Activated T-cell treated with anti-CD3 and anti-CD28 coated beads, Interleukin-2, amount 50 U/mL, for 24 hours (primary cell): Measurements from ENCODE around the gene ZNF362.

Experiments
- DNase-seq: peaks from one replicate; pipeline ENCODE4 v3.0.0-alpha.2; 2020
- H3K27ac Mint-ChIP-seq: 2 replicates; pipeline ENCODE4 v1.8.0; 2020; ENCODE audit warnings: mild to moderate bottlenecking, mixed read lengths
- H3K27me3 Mint-ChIP-seq: 2 replicates; pipeline ENCODE4 v1.8.0; 2020; ENCODE audit warnings: mixed read lengths
- H3K36me3 Mint-ChIP-seq: 2 replicates; pipeline ENCODE4 v1.8.0; 2020; ENCODE audit warnings: low read depth, mixed read lengths
- H3K4me1 Mint-ChIP-seq: 2 replicates; pipeline ENCODE4 v1.8.0; 2020; ENCODE audit warnings: low read depth, mixed read lengths
- H3K4me3 Mint-ChIP-seq: 2 replicates; pipeline ENCODE4 v1.8.0; 2020; ENCODE audit warnings: mild to moderate bottlenecking, moderate library complexity, mixed read lengths
- H3K9me3 Mint-ChIP-seq: 2 replicates; pipeline ENCODE4 v1.8.0; 2020; ENCODE audit warnings: mixed read lengths

Gene ZNF362

DNA sequence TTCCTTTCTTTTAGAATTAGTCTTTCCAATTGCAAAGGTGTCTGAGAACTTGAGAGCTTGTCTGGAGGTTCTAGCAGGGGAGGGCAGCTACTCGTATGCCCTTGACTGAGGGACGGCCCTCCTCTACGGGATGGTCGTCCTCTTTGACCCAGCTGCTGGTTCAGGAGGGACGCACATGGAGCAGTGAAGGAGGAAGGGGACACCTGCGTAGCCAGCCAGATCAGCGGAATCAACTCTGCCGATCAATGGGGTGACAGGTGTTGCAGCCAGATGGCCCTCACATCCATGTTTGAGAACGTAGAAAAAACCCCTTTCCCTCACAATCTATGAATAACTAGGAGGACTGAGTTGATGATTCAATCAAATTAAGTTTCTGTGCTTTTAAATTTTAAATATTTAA lies 80.3 kb downstream of the ZNF362 start:
- H3K4me1 Mint-ChIP-seq = peaks cover 41% of the 10 kb centered on the region
- no peak for DNase-seq
- peaks cover 53% of the 10 kb centered on the region for H3K36me3 Mint-ChIP-seq
- H3K27ac Mint-ChIP-seq = peak overlapping the region; percentile 63
- H3K4me3 Mint-ChIP-seq = no peak overlapping the region
- no peaks in the 10 kb centered on the region for H3K9me3 Mint-ChIP-seq
- H3K27me3 Mint-ChIP-seq = no peaks in the 10 kb centered on the region

DNA sequence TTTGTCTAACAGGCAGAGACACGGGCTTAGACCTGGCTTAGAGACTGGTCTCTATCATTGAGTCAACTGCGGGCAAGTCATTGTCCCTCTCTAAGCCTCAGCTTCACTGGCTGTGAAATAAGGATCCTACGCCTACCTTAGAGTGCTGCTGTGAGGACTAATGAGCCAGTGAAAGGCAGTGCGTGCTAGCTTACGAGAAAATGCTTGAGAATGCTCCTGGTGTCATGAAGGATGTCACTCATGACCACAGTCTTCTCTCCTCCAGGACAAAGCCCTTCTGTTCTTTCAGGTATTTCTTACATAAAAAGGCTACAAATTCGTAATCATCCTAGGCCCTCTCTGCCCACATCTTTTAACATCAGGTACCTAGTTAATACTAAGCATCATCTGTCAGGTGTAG lies 81.1 kb downstream of the ZNF362 start:
- Mint-ChIP-seq H3K27me3 (no peaks in the 10 kb centered on the region), H3K4me3 (no peak overlapping the region), H3K36me3 (peaks cover 52% of the 10 kb centered on the region), H3K9me3 (no peaks in the 10 kb centered on the region), H3K4me1 (peaks cover 45% of the 10 kb centered on the region), H3K27ac (no peak overlapping the region)
- no peak for DNase-seq

DNA sequence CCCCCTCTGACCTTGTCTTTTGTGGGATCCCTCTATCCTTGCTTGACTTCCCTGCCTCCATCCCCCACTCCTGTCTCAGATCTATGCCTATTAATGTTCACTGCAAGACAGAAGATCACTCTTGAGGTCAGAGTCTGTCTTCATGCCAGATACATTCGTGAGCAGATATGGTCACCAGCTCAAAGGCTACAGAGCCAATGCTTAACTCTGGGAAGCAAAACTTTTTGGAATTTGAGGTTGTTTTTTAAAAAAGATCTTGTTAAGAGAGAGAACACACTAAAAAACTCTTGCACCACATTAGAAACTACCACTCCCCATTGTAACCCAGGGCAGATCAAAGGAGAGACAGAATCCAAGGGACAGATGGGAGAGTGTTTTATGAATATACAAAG lies 81.8 kb downstream of the ZNF362 start:
- no peak for DNase-seq
- peaks cover 49% of the 10 kb centered on the region for H3K4me1 Mint-ChIP-seq

DNA sequence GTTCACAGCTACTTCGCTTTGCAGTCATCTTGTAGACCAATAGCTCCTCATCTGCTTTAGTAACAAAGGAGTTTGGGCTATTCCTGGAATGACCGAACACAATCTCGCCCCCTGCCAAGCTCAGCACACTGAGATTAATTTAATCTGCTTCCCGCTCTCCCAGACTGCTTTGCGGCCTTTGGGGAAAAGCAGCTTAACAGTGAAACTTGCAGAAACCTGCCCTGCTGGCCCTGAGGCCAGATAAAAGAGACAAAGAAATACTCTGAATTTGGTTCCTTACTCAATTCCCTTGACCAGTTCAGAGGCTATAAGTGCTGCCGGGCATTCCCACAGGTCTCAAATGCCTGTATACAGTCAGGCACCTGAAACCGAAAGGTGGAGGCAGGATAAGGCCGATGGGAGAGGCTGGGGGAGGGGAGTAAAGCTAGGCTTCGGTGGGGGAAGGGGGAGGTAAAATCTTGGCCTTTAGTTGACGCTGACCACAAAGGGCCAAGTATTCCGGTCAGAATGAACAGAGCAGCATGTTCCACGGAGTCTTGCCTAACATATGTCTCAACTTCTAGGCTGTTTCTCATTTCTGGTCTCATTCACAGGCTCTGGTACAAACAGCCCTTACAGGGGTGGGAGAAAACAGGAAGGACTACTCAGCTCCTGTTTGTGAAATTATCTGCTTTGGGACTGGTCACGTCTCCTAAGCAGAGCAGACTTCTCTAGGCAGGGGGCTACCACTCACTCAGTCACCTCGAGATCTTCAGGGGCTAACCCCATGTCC lies 82.3 kb downstream of the ZNF362 start:
- Mint-ChIP-seq H3K4me3 (no peak overlapping the region), H3K27ac (no peak overlapping the region), H3K9me3 (no peaks in the 10 kb centered on the region), H3K36me3 (peaks cover 51% of the 10 kb centered on the region), H3K27me3 (no peaks in the 10 kb centered on the region), H3K4me1 (peaks cover 52% of the 10 kb centered on the region)
- no peak for DNase-seq

More for the DNA sequence above, 81.8 kb downstream of the ZNF362 start:
- Mint-ChIP-seq H3K27ac (no peak overlapping the region), H3K27me3 (no peaks in the 10 kb centered on the region), H3K4me3 (no peak overlapping the region), H3K9me3 (no peaks in the 10 kb centered on the region), H3K36me3 (peaks cover 52% of the 10 kb centered on the region)

DNA sequence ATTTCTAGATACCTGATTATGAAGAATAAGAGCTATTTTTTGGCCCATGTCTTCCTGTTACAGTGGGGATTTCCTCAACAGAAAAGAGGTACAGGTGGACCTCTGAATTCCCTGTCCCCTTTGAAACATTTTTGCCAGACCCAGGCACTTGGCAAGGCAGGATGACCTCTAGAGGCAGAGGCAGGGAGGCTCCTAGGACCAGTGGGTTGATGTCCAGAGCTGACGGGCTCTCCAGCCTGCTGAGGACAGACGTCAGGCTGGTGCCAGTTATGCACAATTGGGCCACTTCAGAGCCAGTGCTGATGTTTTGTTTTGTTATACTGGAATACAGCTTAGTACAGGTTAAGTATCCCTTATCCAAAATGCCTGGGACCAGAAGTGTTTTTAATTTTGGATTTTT lies 83.1 kb downstream of the ZNF362 start:
- no peak for DNase-seq
- Mint-ChIP-seq H3K9me3 (no peaks in the 10 kb centered on the region), H3K27me3 (no peaks in the 10 kb centered on the region), H3K4me1 (peaks cover 58% of the 10 kb centered on the region), H3K4me3 (no peak overlapping the region), H3K27ac (no peak overlapping the region), H3K36me3 (peaks cover 50% of the 10 kb centered on the region)

DNA sequence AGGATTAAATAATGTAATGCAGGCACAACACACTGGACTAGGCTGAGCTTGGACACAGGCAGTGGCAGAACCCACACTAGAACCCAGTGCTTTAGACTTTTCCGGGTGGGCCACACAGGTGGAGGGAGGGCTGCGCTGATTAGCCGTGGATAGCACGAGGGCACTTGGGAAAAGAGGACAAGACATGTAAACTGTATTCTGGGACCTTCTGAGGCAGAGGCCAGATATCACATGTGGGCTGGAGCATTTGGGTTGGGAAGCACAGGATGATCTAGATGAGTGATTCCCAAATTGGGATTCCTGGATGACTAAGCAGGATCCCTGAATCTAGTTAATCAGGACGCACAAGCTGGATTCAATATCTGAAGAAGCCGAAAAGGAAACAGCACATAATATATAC lies 84.9 kb downstream of the ZNF362 start:
- no peak for DNase-seq
- Mint-ChIP-seq H3K4me1 (peaks cover 65% of the 10 kb centered on the region), H3K4me3 (no peak overlapping the region)

DNA sequence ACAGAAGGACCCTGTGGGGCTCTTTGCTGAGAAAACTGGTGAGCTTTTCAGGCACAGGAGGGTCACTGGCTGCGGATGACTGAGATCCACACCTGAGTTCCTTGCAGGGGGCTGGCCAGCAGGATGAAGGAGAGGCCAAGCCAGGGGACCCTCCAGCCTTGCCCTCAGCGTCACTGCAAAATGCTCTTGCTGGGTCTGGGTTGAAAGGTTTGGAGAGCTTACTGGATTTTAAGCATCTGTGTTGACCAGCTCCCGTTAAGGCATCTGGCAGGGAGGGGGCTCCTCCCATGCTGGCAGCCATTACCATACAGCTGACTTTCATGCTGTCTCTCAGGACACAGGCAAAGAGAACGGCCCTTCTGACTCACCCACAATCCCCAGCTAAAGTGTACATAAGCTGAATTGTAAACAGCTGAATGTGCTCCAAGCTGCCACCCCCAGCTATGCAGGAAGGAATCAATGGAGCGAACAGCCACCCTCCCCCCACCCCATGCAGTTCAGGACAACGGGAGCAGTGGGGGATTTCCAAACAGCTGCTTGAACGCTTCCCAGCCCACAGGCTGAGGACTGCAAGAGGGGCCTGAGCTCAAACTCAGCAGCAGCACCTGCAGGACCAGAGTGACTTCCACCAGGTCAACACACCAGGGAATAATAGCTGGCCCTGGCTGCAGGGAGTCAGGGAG lies 85.9 kb downstream of the ZNF362 start:
- H3K36me3 Mint-ChIP-seq = peaks cover 66% of the 10 kb centered on the region
- no peak overlapping the region for H3K27ac Mint-ChIP-seq
- no peaks in the 10 kb centered on the region for H3K27me3 Mint-ChIP-seq
- no peaks in the 10 kb centered on the region for H3K9me3 Mint-ChIP-seq
- DNase-seq = no peak
- H3K4me3 Mint-ChIP-seq = no peak overlapping the region
- peaks cover 72% of the 10 kb centered on the region for H3K4me1 Mint-ChIP-seq

More for the DNA sequence above, 84.9 kb downstream of the ZNF362 start:
- Mint-ChIP-seq H3K27me3 (no peaks in the 10 kb centered on the region), H3K9me3 (no peaks in the 10 kb centered on the region), H3K36me3 (peaks cover 56% of the 10 kb centered on the region), H3K27ac (no peak overlapping the region)

DNA sequence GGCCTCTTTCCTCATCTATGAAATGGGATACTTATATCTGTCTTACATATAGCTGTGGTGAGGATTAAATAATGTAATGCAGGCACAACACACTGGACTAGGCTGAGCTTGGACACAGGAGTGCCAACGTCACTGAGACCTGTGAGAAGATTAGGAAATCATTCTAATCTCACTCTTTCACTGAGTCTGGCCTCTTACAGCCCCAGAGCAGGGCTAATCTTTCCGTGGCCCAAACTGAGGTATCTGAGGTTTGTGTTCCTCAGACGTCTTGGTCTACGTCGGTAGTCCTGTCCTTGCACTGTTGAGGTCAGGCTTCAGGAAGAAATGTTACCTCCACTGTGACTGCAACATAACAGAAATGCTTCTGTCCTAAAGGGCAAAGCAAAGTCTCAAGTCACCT lies 87.2 kb downstream of the ZNF362 start:
- peaks cover 72% of the 10 kb centered on the region for H3K36me3 Mint-ChIP-seq
- no peak for DNase-seq
- H3K4me1 Mint-ChIP-seq = peaks cover 75% of the 10 kb centered on the region
- H3K27ac Mint-ChIP-seq = peak overlapping the region; percentile 9
- H3K27me3 Mint-ChIP-seq = no peaks in the 10 kb centered on the region
- no peaks in the 10 kb centered on the region for H3K9me3 Mint-ChIP-seq
- no peak overlapping the region for H3K4me3 Mint-ChIP-seq

DNA sequence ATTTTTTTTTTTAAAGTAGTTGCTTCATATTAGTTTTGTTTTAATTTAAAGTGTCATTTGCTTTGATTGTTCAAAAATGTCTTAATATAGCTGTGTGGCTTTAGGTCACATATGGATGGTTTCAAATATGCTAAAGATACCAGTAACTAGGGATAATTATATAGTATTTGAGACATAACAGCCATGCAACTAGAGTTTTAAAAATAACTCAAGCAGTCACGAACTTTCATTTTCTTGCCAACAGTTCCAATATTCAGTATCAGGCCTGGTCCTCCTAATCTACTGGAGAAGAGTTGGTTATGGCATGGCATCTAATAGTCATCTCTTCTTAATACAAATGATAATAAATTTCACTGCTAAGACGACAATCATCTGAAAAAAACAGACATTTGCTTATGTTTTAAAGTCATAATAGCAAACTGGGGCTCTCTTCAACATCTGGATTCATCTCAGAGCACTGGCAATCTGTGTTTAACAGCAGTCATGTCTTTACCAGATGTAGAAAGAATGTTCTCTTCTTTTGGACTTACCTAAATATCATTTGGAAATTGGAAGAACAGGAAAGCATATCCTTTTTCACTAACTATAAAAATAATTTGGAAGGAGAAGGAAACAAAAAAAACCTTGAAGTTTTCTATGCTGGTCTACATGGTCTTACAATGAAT lies 88.7 kb downstream of the ZNF362 start:
- Mint-ChIP-seq H3K4me3 (no peak overlapping the region), H3K9me3 (no peaks in the 10 kb centered on the region), H3K36me3 (peaks cover 75% of the 10 kb centered on the region), H3K4me1 (peaks cover 67% of the 10 kb centered on the region), H3K27ac (no peak overlapping the region), H3K27me3 (no peaks in the 10 kb centered on the region)
- no peak for DNase-seq

DNA sequence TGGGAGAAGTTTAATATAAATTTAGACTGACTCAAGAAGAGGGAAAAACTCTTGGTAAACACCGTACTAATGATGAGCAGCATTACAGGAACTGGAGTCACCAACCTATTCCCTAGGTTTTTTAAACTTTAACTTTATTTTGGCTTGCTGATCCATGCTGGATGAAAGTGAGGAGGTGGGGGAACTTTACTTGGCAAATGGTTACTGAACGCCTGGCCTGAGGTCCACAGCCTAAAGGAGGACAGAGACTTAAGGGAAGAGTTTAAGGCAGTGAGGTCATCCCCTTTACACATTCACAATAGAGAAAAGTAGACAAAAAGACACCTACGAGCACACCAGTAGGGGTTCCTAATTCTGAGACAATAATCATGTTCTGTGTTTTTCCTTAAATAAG lies 90.2 kb downstream of the ZNF362 start:
- Mint-ChIP-seq H3K9me3 (no peaks in the 10 kb centered on the region), H3K4me3 (peak overlapping the region; percentile 94), H3K27me3 (no peaks in the 10 kb centered on the region), H3K4me1 (peaks cover 68% of the 10 kb centered on the region), H3K27ac (peak overlapping the region; percentile 41), H3K36me3 (peaks cover 69% of the 10 kb centered on the region)
- DNase-seq = no peak

DNA sequence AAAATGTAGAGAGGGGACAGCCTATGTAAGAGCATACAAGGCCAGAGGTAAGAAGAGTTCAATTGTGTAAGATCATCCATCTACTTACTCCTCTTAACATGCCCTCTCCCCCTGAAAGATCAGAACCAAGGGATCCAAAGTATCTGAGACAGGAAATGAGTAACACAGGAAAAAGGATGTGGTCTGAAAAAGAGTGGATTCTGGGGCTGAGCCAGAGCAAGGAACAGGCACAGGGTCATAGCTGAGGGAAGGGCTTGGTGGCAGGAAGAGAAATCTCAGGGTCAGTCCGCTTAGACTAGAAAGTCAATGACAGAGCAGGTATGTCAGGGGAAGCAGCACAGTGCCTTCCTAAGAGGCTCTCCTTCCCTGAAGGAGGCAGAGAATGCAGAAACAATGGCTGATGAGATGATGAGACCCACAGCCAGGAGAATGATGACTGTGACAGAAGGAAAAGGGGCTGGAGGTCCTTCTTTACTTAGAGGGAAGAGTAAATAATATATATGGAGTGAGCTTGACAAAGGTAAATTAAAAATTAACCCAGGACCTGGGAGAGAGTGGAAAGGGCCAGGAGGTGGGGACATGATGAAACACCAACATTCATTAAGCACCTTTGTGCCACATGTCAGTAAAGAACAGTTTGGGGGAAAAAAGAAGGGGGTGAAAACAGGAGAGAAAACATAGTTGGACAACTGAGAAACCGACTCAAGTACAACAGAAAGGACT lies 90.8 kb downstream of the ZNF362 start:
- H3K27ac Mint-ChIP-seq = peak overlapping the region; percentile 41
- peaks cover 64% of the 10 kb centered on the region for H3K36me3 Mint-ChIP-seq
- peaks cover 67% of the 10 kb centered on the region for H3K4me1 Mint-ChIP-seq
- H3K4me3 Mint-ChIP-seq = peak overlapping the region; percentile 94
- H3K27me3 Mint-ChIP-seq = no peaks in the 10 kb centered on the region
- H3K9me3 Mint-ChIP-seq = no peaks in the 10 kb centered on the region
- DNase-seq = no peak

DNA sequence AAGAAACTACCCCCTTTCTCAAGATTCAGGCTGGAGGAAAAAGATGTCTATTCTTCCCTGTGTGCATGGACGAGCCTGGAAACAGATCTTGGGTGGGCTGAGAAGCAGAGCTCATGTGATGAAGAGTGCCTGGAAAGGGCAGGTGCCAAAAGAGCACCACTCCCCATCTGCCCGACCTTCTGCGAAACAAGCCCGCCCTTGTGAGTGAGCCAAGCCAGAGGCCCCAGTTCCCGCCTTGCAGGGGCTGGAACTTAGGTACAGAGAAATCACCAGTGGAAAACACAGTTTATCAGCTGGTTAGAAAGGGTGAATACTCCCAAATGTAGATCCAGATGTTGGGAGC lies 91.3 kb downstream of the ZNF362 start:
- Mint-ChIP-seq H3K27ac (peak overlapping the region; percentile 41), H3K27me3 (no peaks in the 10 kb centered on the region)

DNA sequence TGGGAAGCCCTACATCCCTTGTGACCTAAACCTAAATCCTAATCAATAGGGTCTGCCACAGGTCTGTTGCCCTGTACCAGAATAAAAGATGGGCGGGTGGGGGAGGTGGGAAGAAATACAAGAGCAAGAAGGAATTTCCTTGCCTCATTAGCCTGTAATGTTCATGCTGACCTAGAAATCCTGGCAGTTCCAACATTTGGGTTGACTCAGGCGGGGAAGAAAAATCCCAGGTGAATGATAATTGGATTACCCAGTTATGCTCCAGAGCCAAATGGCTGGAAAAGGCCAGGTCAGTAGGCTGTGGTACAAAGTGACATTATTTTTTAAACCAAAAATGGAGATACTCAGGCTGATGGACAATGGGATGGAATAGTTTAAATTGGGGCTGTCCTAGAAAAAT lies 91.9 kb downstream of the ZNF362 start:
- peak overlapping the region; percentile 94 for H3K4me3 Mint-ChIP-seq
- H3K36me3 Mint-ChIP-seq = peaks cover 54% of the 10 kb centered on the region
- H3K27ac Mint-ChIP-seq = peak overlapping the region; percentile 94
- no peak for DNase-seq
- H3K9me3 Mint-ChIP-seq = no peaks in the 10 kb centered on the region
- no peaks in the 10 kb centered on the region for H3K27me3 Mint-ChIP-seq
- H3K4me1 Mint-ChIP-seq = peaks cover 60% of the 10 kb centered on the region

More for the DNA sequence above, 91.3 kb downstream of the ZNF362 start:
- DNase-seq = no peak
- Mint-ChIP-seq H3K9me3 (no peaks in the 10 kb centered on the region), H3K4me3 (peak overlapping the region; percentile 94), H3K36me3 (peaks cover 59% of the 10 kb centered on the region), H3K4me1 (peaks cover 62% of the 10 kb centered on the region)

DNA sequence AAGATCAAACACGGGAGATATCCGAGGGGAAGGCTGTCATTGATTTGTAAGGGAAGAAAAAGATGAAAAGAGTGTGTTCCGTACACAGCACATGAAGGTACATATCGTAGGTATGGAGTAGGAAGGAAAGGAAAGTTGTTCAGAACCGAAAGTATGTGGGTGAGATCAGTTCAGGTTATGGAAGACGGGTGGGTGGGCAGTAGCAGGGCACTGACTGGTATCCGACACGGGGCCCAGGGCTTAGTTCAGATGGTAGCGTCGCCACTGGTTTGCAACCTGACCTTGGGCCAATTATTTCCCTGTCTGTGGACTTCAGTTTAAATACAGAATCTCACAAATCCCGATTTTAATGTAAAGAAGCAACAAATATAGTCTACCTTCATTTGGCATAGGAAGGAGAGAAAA lies 92.4 kb downstream of the ZNF362 start:
- no peaks in the 10 kb centered on the region for H3K9me3 Mint-ChIP-seq
- peaks cover 57% of the 10 kb centered on the region for H3K4me1 Mint-ChIP-seq
- H3K4me3 Mint-ChIP-seq = peak overlapping the region; percentile 94
- H3K27me3 Mint-ChIP-seq = no peaks in the 10 kb centered on the region
- peak; percentile 44 for DNase-seq
- peak overlapping the region; percentile 94 for H3K27ac Mint-ChIP-seq
- peaks cover 49% of the 10 kb centered on the region for H3K36me3 Mint-ChIP-seq
